OCI-LY1 (cell line): Measurements from ENCODE around the gene MAP7D1.

Source experiments
- H2AFZ ChIP-seq: fragments of 200-600 bp; sonication (generic), shearing (Covaris generic); 2 replicates; pipeline ENCODE4 v1.6.0; 2014; ENCODE audit warnings: antibody characterized with exemption, mild to moderate bottlenecking, low read length
- H3F3A ChIP-seq: fragments of 200-600 bp; sonication (generic), shearing (Covaris generic); 2 replicates; pipeline ENCODE4 v1.6.0; 2014; ENCODE audit warnings: mild to moderate bottlenecking, antibody characterized with exemption, low read length, moderate library complexity; ENCODE audit not compliant: insufficient read depth
- H3K27ac ChIP-seq: fragments of 200-600 bp; sonication (generic); 2 replicates; pipeline ENCODE4 v1.5.1; 2014; ENCODE audit warnings: low read length, mixed run types, mild to moderate bottlenecking, low read depth; ENCODE audit not compliant: poor library complexity, severe bottlenecking
- H3K27me3 ChIP-seq: fragments of 200-600 bp; sonication (generic); 2 replicates; pipeline ENCODE4 v1.6.0; 2014; ENCODE audit warnings: antibody characterized with exemption, mild to moderate bottlenecking, low read length, moderate library complexity; ENCODE audit not compliant: insufficient read depth
- H3K36me3 ChIP-seq: fragments of 200-600 bp; sonication (generic); 2 replicates; pipeline ENCODE4 v1.6.1; 2014; ENCODE audit warnings: mild to moderate bottlenecking, antibody characterized with exemption, low read length, moderate library complexity, mixed read lengths; ENCODE audit not compliant: insufficient read depth
- H3K4me1 ChIP-seq: fragments of 200-600 bp; sonication (generic); 2 replicates; pipeline ENCODE4 v1.5.1; 2014; ENCODE audit warnings: mild to moderate bottlenecking, low read length, moderate library complexity; ENCODE audit not compliant: insufficient read depth, severe bottlenecking
- H3K4me2 ChIP-seq: fragments of 200-600 bp; sonication (generic), shearing (Covaris generic); 2 replicates; pipeline ENCODE4 v1.6.1; 2014; ENCODE audit warnings: low read length
- H3K4me3 ChIP-seq: fragments of 200-600 bp; sonication (generic); 2 replicates; pipeline ENCODE4 v1.5.1; 2014; ENCODE audit warnings: low read length, low read depth, mild to moderate bottlenecking, mixed read lengths; ENCODE audit not compliant: poor library complexity, severe bottlenecking
- H3K79me2 ChIP-seq: fragments of 200-600 bp; shearing (Covaris generic); 2 replicates; pipeline ENCODE4 v1.6.1; 2016; ENCODE audit warnings: mixed run types, low read length, mixed read lengths; ENCODE audit not compliant: insufficient read depth
- H3K9ac ChIP-seq: fragments of 200-600 bp; sonication (generic), shearing (Covaris generic); 2 replicates; pipeline ENCODE4 v1.6.1; 2014; ENCODE audit warnings: mild to moderate bottlenecking, low read length, mixed read lengths
- H3K9me2 ChIP-seq: fragments of 200-600 bp; sonication (generic), shearing (Covaris generic); 2 replicates; pipeline ENCODE4 v1.6.1; 2014; ENCODE audit warnings: low read depth, mild to moderate bottlenecking, low read length, mixed read lengths
- H3K9me3 ChIP-seq: fragments of 200-600 bp; shearing (Covaris generic); 2 replicates; pipeline ENCODE4 v1.6.1; 2014; ENCODE audit warnings: low read length, mixed read lengths
- H4K20me1 ChIP-seq: fragments of 200-600 bp; sonication (generic), shearing (Covaris generic); 2 replicates; pipeline ENCODE4 v1.6.0; 2016; ENCODE audit warnings: mild to moderate bottlenecking, low read length; ENCODE audit not compliant: insufficient read depth
- CTCF ChIP-seq: fragments of 200-600 bp; sonication (generic), shearing (Covaris generic); IDR thresholded peaks from 2 replicates; pipeline ENCODE4 v1.5.1; 2017; ENCODE audit warnings: mild to moderate bottlenecking, antibody characterized with exemption, low read length, moderate library complexity, mixed read lengths
- EZH2 ChIP-seq: fragments of 200-600 bp; sonication (generic), shearing (Covaris generic); IDR thresholded peaks from 2 replicates; pipeline ENCODE4 v1.8.0; 2017; ENCODE audit warnings: borderline replicate concordance, mixed run types, mild to moderate bottlenecking, antibody characterized with exemption, low read length, moderate library complexity, mixed read lengths

MAP7D1 gene

GRCh38 chr1:36204347-36204909, 48.5 kb downstream of the MAP7D1 start:
- H2AFZ ChIP-seq = no peak overlapping the region
- no peak overlapping the region for H3K27ac ChIP-seq

GRCh38 chr1:36206323-36206858, 50.4 kb downstream of the MAP7D1 start:
- H3K27ac ChIP-seq = peak overlapping the region; percentile 73
- H3K4me2 ChIP-seq = no peak overlapping the region

More at GRCh38 chr1:36204347-36204909, 48.5 kb downstream of the MAP7D1 start:
- Histone ChIP-seq H3K4me2 (no peak overlapping the region), H3K4me3 (no peak overlapping the region), H4K20me1 (no peaks in the 10 kb centered on the region), H3K27me3 (no peaks in the 10 kb centered on the region), H3K36me3 (no peaks in the 10 kb centered on the region), H3K9me2 (no peaks in the 10 kb centered on the region), H3K9ac (no peak overlapping the region), H3F3A (no peaks in the 10 kb centered on the region), H3K4me1 (peaks cover 28% of the 10 kb centered on the region), H3K79me2 (no peaks in the 10 kb centered on the region), H3K9me3 (no peaks in the 10 kb centered on the region)
- no peak for TF ChIP-seq CTCF
- no peak for TF ChIP-seq EZH2

GRCh38 chr1:36207339-36207738, 51.4 kb downstream of the MAP7D1 start:
- Histone ChIP-seq H3K4me2 (peak overlapping the region; percentile 57; the same call in 1 of the 2 replicates), H3K9ac (peak overlapping the region; percentile 11; the same call in 1 of the 2 replicates), H2AFZ (no peak overlapping the region), H3K36me3 (no peaks in the 10 kb centered on the region), H3K4me3 (peak overlapping the region; percentile 34), H3K9me2 (no peaks in the 10 kb centered on the region), H4K20me1 (no peaks in the 10 kb centered on the region), H3F3A (no peaks in the 10 kb centered on the region), H3K27ac (peak overlapping the region; percentile 73), H3K79me2 (no peaks in the 10 kb centered on the region), H3K4me1 (peaks cover 31% of the 10 kb centered on the region), H3K27me3 (no peaks in the 10 kb centered on the region), H3K9me3 (no peaks in the 10 kb centered on the region)
- TF ChIP-seq CTCF (no peak), EZH2 (no peak)

More at GRCh38 chr1:36206323-36206858, 50.4 kb downstream of the MAP7D1 start:
- Histone ChIP-seq H3K9ac (no peak overlapping the region), H2AFZ (no peak overlapping the region), H3F3A (no peaks in the 10 kb centered on the region), H3K4me3 (no peak overlapping the region), H3K9me2 (no peaks in the 10 kb centered on the region), H3K79me2 (no peaks in the 10 kb centered on the region), H3K27me3 (no peaks in the 10 kb centered on the region), H3K4me1 (peaks cover 31% of the 10 kb centered on the region), H3K36me3 (no peaks in the 10 kb centered on the region), H4K20me1 (no peaks in the 10 kb centered on the region), H3K9me3 (no peaks in the 10 kb centered on the region)
- TF ChIP-seq EZH2 (no peak), CTCF (no peak)
